CD4-positive, alpha-beta T cell (primary cell): ENCODE measurements around the gene TMEM54. TPM values are rescaled to one million over a fixed set of nuclear protein-coding genes. Genes with fewer than 3 reads are reported as not detected.

Experiments
- ATAC-seq: fragments of 200-7000 bp; cut with Tn5 transposase; one replicate; pipeline ENCODE4 v1.10.0; 2022; ENCODE audit warnings: mild to moderate bottlenecking; ENCODE audit not compliant: poor library complexity
- CTCF ChIA-PET: fragments of 350-600 bp; sonication (Branson Sonifier 250); formaldehyde crosslinking; loops from one replicate; lab custom pipeline; 2021; ENCODE audit warnings: antibody characterized with exemption, inconsistent platforms; lab: Charles Lee
- POLR2A ChIA-PET: fragments of 350-600 bp; sonication (Branson Sonifier 250); formaldehyde crosslinking; loops from one replicate; lab custom pipeline; 2021; ENCODE audit warnings: antibody characterized with exemption, inconsistent platforms; lab: Charles Lee
- DNase-seq, 14 experiments: peaks; one replicate each; pipeline ENCODE4 v3.0.0-alpha.2; 2013 to 2020; ENCODE audit warnings: mixed read lengths in 2 of 14
- H3K27ac ChIP-seq, 2 donors: one replicate each; pipeline versions ENCODE4 v1.5.1 to v1.7.0; 2013; ENCODE audit warnings: low read length in 2 of 2, low read depth in 1 of 2, mild to moderate bottlenecking in 1 of 2
- H3K27me3 ChIP-seq, 2 experiments: 1 replicate in 1 of 2; 2 replicates in 1 of 2; pipeline versions ENCODE4 v1.6.1 to v1.7.0; 2013; ENCODE audit warnings: low read length in 2 of 2, control low read depth in 1 of 2, mild to moderate bottlenecking in 1 of 2, moderate library complexity in 1 of 2; ENCODE audit not compliant: insufficient read depth in 2 of 2, control insufficient read depth in 1 of 2
- H3K36me3 ChIP-seq: one replicate; pipeline ENCODE4 v1.6.1; 2013; ENCODE audit warnings: low read length, control low read depth; ENCODE audit not compliant: insufficient read depth
- H3K4me1 ChIP-seq: one replicate; pipeline ENCODE4 v1.6.1; 2013; ENCODE audit warnings: low read length, control low read depth; ENCODE audit not compliant: insufficient read depth
- H3K4me3 ChIP-seq: one replicate; pipeline ENCODE4 v1.5.1; 2013; ENCODE audit warnings: mild to moderate bottlenecking, low read length, moderate library complexity
- H3K9me3 ChIP-seq, 2 experiments: 1 replicate in 1 of 2; 2 replicates in 1 of 2; pipeline versions ENCODE4 v1.6.1 to v1.7.0; 2013; ENCODE audit warnings: low read length in 2 of 2, mild to moderate bottlenecking in 2 of 2, control low read depth in 1 of 2, moderate library complexity in 1 of 2; ENCODE audit not compliant: control insufficient read depth in 1 of 2, insufficient read depth in 1 of 2
- H3K27ac Mint-ChIP-seq: one replicate; pipeline ENCODE4 v1.8.0; 2020; ENCODE audit warnings: mixed read lengths
- H3K27me3 Mint-ChIP-seq: one replicate; pipeline ENCODE4 v1.8.0; 2021; ENCODE audit warnings: mixed read lengths
- H3K36me3 Mint-ChIP-seq: one replicate; pipeline ENCODE4 v1.8.0; 2021; ENCODE audit warnings: low read depth, mixed read lengths
- H3K4me1 Mint-ChIP-seq: one replicate; pipeline ENCODE4 v1.8.0; 2021; ENCODE audit warnings: low read depth, mixed read lengths
- H3K4me3 Mint-ChIP-seq: one replicate; pipeline ENCODE4 v1.8.0; 2020; ENCODE audit warnings: mild to moderate bottlenecking, mixed read lengths
- H3K9me3 Mint-ChIP-seq: one replicate; pipeline ENCODE4 v1.8.0; 2020; ENCODE audit warnings: mixed read lengths
- CTCF ChIP-seq: fragments of 200-600 bp; IDR thresholded peaks from one replicate; pipeline ENCODE4 v1.8.0; 2022; ENCODE audit warnings: antibody characterized with exemption, mild to moderate bottlenecking
- intact Hi-C, 2 experiments: fragments of 100-400 bp; cut with DNase I in 1 of 2; cut with micrococcal nuclease in 1 of 2; formaldehyde crosslinking; loops; one replicate each; pipeline versions ENCODE4 v1.15.1 to v1.9.0; 2023 to 2025; cut with DNase I, micrococcal nuclease
- total RNA-seq, 174 experiments: library from RNA in 2 of 174; stranded (reverse) in 2 of 174; gene quantifications; one replicate each; pipeline ENCODE4 v1.2.3 and lab custom pipeline; 2021 to 2026

TMEM54 gene
- total RNA-seq, 2 experiments from 2014 or later = not detected

- no peaks in the 10 kb centered on the region for H3K9me3 Mint-ChIP-seq
- peak overlapping the region; percentile 36 for H3K4me3 Mint-ChIP-seq
- H3K4me1 ChIP-seq = peaks cover 19% of the 10 kb centered on the region
- H3K36me3 ChIP-seq = no peaks in the 10 kb centered on the region
- CTCF ChIA-PET = no interaction called here
- no peak overlapping the region for H3K27ac ChIP-seq
- POLR2A ChIA-PET = no interaction called here
- no peak for TF ChIP-seq CTCF
- ATAC-seq = no peak
- peaks cover 29 to 31% of the 10 kb centered on the region in 2 experiments for H3K27me3 ChIP-seq
- peaks cover 15% of the 10 kb centered on the region for H3K4me1 Mint-ChIP-seq
- H3K4me3 ChIP-seq = no peak overlapping the region
- no peaks in the 10 kb centered on the region for H3K9me3 ChIP-seq
- DNase-seq = no peak
- peaks cover 58% of the 10 kb centered on the region for H3K27me3 Mint-ChIP-seq
- no peak overlapping the region for H3K27ac Mint-ChIP-seq
- H3K36me3 Mint-ChIP-seq = no peaks in the 10 kb centered on the region
- intact Hi-C loops = no loop called here
Observed at GRCh38 chr1:32869923-32870614, 31.1 kb downstream of the TMEM54 start.

- H3K9me3 ChIP-seq = no peaks in the 10 kb centered on the region
- no peak overlapping the region for H3K4me3 ChIP-seq
- no peaks in the 10 kb centered on the region for H3K36me3 ChIP-seq
- DNase-seq = no peak
- CTCF ChIA-PET = interaction anchor here (0.7 kb wide), 1 partner anchor 157 kb away, joined by 3 read pairs; no protein-coding TSS in a partner anchor
- Mint-ChIP-seq H3K27ac (no peak overlapping the region), H3K9me3 (no peaks in the 10 kb centered on the region), H3K27me3 (peaks cover 47% of the 10 kb centered on the region), H3K4me3 (no peak overlapping the region), H3K36me3 (peaks cover 4% of the 10 kb centered on the region), H3K4me1 (peaks cover 15% of the 10 kb centered on the region)
- POLR2A ChIA-PET = no interaction called here
- H3K27ac ChIP-seq = no peak overlapping the region
- TF ChIP-seq CTCF = no peak
- intact Hi-C loops = no loop called here
- H3K27me3 ChIP-seq = peaks cover 29 to 31% of the 10 kb centered on the region in 2 experiments
- no peak for ATAC-seq
- H3K4me1 ChIP-seq = peaks cover 19% of the 10 kb centered on the region
Observed at GRCh38 chr1:32868806-32869455, 32.3 kb downstream of the TMEM54 start.

GRCh38 chr1:32868085-32868484 is 33.1 kb downstream of the TMEM54 start:
- peaks cover 15% of the 10 kb centered on the region for H3K4me1 Mint-ChIP-seq
- CTCF ChIA-PET = no interaction called here
- no peak for ATAC-seq
- H3K27ac Mint-ChIP-seq = no peak overlapping the region
- no peaks in the 10 kb centered on the region for H3K9me3 ChIP-seq
- intact Hi-C loops = no loop called here
- H3K4me3 ChIP-seq = no peak overlapping the region
- no peaks in the 10 kb centered on the region for H3K9me3 Mint-ChIP-seq
- no peak overlapping the region for H3K27ac ChIP-seq
- peaks cover 10% of the 10 kb centered on the region for H3K36me3 Mint-ChIP-seq
- H3K27me3 ChIP-seq = peaks cover 27 to 29% of the 10 kb centered on the region in 2 experiments
- H3K4me1 ChIP-seq = peaks cover 19% of the 10 kb centered on the region
- no peak for DNase-seq
- H3K4me3 Mint-ChIP-seq = no peak overlapping the region
- no peak for TF ChIP-seq CTCF
- POLR2A ChIA-PET = no interaction called here
- H3K27me3 Mint-ChIP-seq = peaks cover 42% of the 10 kb centered on the region
- H3K36me3 ChIP-seq = no peaks in the 10 kb centered on the region
